Right cardiac atrium (tissue), 5 donors: ENCODE measurements around the gene DLGAP4. TPM values are rescaled to one million over a fixed set of nuclear protein-coding genes. Genes with fewer than 3 reads are reported as not detected.
"Not testable (repeated sequence)": the region's sequence is repeated elsewhere in the genome, so short reads cannot be mapped to it uniquely, and the experiment has no call there.

Experiments used
- ATAC-seq, 2 donors: fragments of 200-7000 bp; cut with Tn5 transposase; one replicate each; pipeline versions ENCODE4 v1.8.0 to v1.9.1; 2020; ENCODE audit warnings: moderate library complexity in 2 of 2, mild to moderate bottlenecking in 1 of 2
- DNase-seq, 3 donors: peaks; one replicate each; pipeline ENCODE4 v3.0.0-alpha.2; 2020
- H3K27ac ChIP-seq: one replicate; pipeline ENCODE4 v1.5.1; 2013; ENCODE audit warnings: mild to moderate bottlenecking, low read length, control low read depth, moderate library complexity
- H3K27me3 ChIP-seq: one replicate; pipeline ENCODE4 v1.6.1; 2013; ENCODE audit not compliant: control insufficient read depth, insufficient read depth
- H3K4me1 ChIP-seq: one replicate; pipeline ENCODE4 v1.6.1; 2013; ENCODE audit warnings: low read length; ENCODE audit not compliant: control insufficient read depth, insufficient read depth
- H3K4me3 ChIP-seq: one replicate; pipeline ENCODE4 v1.5.1; 2013; ENCODE audit warnings: low read length, control low read depth
- H3K9me3 ChIP-seq: one replicate; pipeline ENCODE4 v1.6.1; 2013; ENCODE audit warnings: low read length; ENCODE audit not compliant: control insufficient read depth
- WGBS: extraction: QIAGEN DNeasy Blood & Tissue Kit; methylation state at CpG from one replicate; pipeline ENCODE4 v1.1.7; 2013; 5-methylcytosine and 5-hydroxymethylcytosine counted together
- intact Hi-C, 4 donors: fragments of 100-400 bp; cut with DNase I; formaldehyde crosslinking; loops; one replicate each; pipeline versions ENCODE4 v1.11.0 to v1.14.0; 2022 to 2023
- polyA plus RNA-seq: library from polyadenylated mRNA; stranded (reverse); fragments of 200-250 nt; gene quantifications from one replicate; pipeline ENCODE4 v1.2.3, GENCODE V29; 2013
- total RNA-seq, 4 donors: library from RNA; stranded (reverse); fragmentation: NEBNext Ultra II Directional; extraction: Animal tissue kit (Norgen Biotek cat#: 25700); gene quantifications; one replicate each; pipeline ENCODE4 v1.2.1, GENCODE V29; 2021
- donor health status: healthy with polysubstance abuse.
- donor health status: DM: no; HTN: yes; CAD: no.
- donor health status: DM: no; HTN: no; CAD: no.
- donor health status: DM: no; HTN: yes; CAD: no; lungs with severe emphysema.
- donor health status: DM: yes; HTN: yes; CAD: no.

DLGAP4 gene
- total and polyA plus RNA-seq, 5 donors = 40.7 to 60.5 (median 42.8) TPM

DNA sequence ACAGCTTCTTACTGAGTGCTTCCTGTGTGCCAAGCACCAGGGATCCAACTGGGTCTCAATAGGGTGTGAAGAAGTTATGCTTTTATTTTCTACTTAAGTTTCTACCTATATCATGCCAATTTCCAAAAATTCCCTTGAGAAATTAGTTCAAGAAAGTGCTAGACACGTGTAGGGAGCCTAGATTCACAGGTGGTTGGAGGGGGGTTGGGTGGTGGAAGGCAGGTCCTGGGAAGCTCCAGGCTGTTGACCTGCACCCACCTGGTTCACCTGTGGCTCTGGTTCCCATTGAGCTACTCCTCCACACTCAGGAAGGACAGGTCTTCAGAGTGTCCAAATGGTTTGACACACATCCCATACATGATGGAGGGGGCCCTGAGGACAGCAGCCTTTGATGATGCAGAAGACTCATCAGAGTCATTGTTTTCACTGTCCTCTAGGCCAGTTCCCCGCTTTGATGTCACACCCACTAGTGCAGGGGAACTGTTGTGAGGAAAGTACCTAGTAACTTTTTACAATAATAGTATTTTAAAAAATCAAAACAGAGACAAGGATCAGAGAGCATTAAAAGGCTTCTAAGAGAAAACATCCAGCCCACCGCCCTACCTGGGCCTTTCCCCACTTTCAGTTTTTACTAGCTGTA is 195.3 kb downstream of the DLGAP4 start:
- intact Hi-C loops = no loop called here
- no peaks in the 10 kb centered on the region for H3K9me3 ChIP-seq
- peaks cover 8% of the 10 kb centered on the region for H3K4me1 ChIP-seq
- H3K4me3 ChIP-seq = no peak overlapping the region
- ATAC-seq (no peak), DNase-seq (no peak)
- H3K27me3 ChIP-seq = no peaks in the 10 kb centered on the region
- no peak overlapping the region for H3K27ac ChIP-seq
- 78% methylated on average over 3 of the region's 3 CpGs for WGBS

- 87% methylated on average over 4 of the region's 4 CpGs for WGBS
- intact Hi-C loops = no loop called here
- no peak overlapping the region for H3K4me3 ChIP-seq
- H3K4me1 ChIP-seq = no peaks in the 10 kb centered on the region
- no peaks in the 10 kb centered on the region for H3K9me3 ChIP-seq
- DNase-seq = no peak
- no peak overlapping the region for H3K27ac ChIP-seq
- H3K27me3 ChIP-seq = no peaks in the 10 kb centered on the region
- ATAC-seq = no peak
Measured at GRCh38 chr20:36504295-36504694, 198.2 kb downstream of the DLGAP4 start.

GRCh38 chr20:36506253-36506652 is 200.1 kb downstream of the DLGAP4 start:
- intact Hi-C loops = no loop called here
- DNase-seq = no peak
- H3K9me3 ChIP-seq = no peaks in the 10 kb centered on the region
- ATAC-seq = no peak
- H3K4me1 ChIP-seq = no peaks in the 10 kb centered on the region
- WGBS = 52% methylated on average over 1 of the region's 1 CpG
- H3K4me3 ChIP-seq = no peak overlapping the region
- H3K27ac ChIP-seq = no peak overlapping the region
- H3K27me3 ChIP-seq = no peaks in the 10 kb centered on the region

DNA sequence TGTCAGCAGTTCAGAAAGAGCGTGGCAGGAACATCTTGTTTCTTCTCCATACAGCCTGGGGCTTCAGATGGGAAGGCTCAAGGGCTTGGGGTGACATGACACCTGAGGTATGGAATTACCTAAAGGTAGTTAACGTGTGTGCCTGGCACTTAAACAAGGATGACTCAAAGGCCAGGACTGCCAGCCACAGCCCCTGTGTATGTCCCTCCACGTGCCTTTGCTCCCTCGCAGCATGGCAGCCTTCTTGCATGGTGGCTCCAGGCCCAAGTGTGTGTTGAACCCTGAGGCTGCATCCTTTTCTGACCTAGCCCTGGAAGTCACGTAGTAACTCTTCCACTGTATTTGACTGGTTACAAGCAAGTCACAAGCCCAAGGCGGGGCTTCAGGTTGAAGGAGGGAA is 201.6 kb downstream of the DLGAP4 start:
- no peaks in the 10 kb centered on the region for H3K4me1 ChIP-seq
- H3K27ac ChIP-seq = no peak overlapping the region
- H3K27me3 ChIP-seq = no peaks in the 10 kb centered on the region
- H3K9me3 ChIP-seq = no peaks in the 10 kb centered on the region
- ATAC-seq (no peak), DNase-seq (peak in 1 of 3 donors; percentile 20)
- H3K4me3 ChIP-seq = no peak overlapping the region
- intact Hi-C loops = no loop called here
- 90% methylated on average over 6 of the region's 6 CpGs for WGBS

- 96% methylated on average over 17 of the region's 17 CpGs for WGBS
- no peak for ATAC-seq
Measured at GRCh38 chr20:36519012-36519719, 213.0 kb downstream of the DLGAP4 start.

DNA sequence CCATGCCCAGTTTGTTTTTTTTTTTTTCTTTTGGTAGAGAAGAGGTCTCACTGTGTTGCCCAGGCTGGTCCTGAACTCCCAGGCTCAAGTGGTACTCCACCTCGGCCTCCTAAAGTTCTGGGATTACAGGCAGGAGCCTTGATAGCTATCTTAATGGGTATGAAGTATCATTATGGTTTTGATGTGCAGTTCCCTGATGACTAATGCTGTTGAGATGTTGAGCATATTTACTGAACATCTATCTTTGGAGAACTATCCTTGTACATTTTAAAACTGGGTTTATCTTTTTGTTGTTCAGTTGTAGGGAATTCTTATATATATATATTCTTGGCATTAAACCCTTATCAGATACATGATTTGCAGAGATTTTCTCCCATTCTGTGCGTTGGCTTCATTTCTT is 213.8 kb downstream of the DLGAP4 start:
- no peak for ATAC-seq
- intact Hi-C loops = no loop called here
- H3K27ac ChIP-seq = no peak overlapping the region

More at GRCh38 chr20:36519012-36519719, 213.0 kb downstream of the DLGAP4 start:
- Histone ChIP-seq H3K9me3 (no peaks in the 10 kb centered on the region), H3K4me1 (peaks cover 3% of the 10 kb centered on the region), H3K27ac (no peak overlapping the region), H3K27me3 (no peaks in the 10 kb centered on the region), H3K4me3 (no peak overlapping the region)
- intact Hi-C loops = no loop called here
- DNase-seq = no peak

GRCh38 chr20:36521526-36521925 is 215.4 kb downstream of the DLGAP4 start:
- Histone ChIP-seq H3K4me3 (no peak overlapping the region), H3K27me3 (no peaks in the 10 kb centered on the region), H3K4me1 (no peaks in the 10 kb centered on the region), H3K27ac (no peak overlapping the region), H3K9me3 (no peaks in the 10 kb centered on the region)
- no peak for DNase-seq
- WGBS = 69% methylated on average over 1 of the region's 1 CpG
- intact Hi-C loops = no loop called here
- ATAC-seq = no peak

More for the DNA sequence above, 213.8 kb downstream of the DLGAP4 start:
- WGBS = 86% methylated on average over 2 of the region's 2 CpGs
- Histone ChIP-seq H3K4me3 (no peak overlapping the region), H3K4me1 (peaks cover 3% of the 10 kb centered on the region), H3K27me3 (no peaks in the 10 kb centered on the region), H3K9me3 (no peaks in the 10 kb centered on the region)
- DNase-seq = no peak

DNA sequence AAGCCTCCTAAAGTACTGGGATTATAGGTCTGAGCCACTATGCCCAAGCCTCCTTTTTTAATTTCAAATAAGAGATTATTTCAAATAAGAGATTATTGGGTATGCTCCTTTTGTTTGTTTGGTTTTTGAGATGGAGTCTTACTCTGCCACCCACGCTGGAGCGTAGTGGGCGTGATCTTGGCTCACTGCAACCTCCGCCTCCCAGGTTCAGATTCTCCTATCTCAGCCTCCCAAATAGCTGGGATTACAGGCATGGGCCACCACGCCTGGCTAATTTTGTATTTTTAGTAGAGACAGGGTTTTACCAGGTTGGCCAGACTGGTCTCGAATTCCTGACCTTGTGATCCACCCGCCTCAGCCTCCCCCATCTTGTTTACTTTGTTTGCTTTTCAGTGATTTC is 216.3 kb downstream of the DLGAP4 start:
- intact Hi-C loops, H3K4me3 ChIP-seq, ATAC-seq, H3K27ac ChIP-seq, H3K27me3 ChIP-seq, H3K9me3 ChIP-seq, H3K4me1 ChIP-seq, DNase-seq: not testable (repeated sequence)
- WGBS = 92% methylated on average over 7 of the region's 7 CpGs

GRCh38 chr20:36523341-36523740 is 217.2 kb downstream of the DLGAP4 start:
- H3K4me1 ChIP-seq = no peaks in the 10 kb centered on the region
- WGBS = 71% methylated on average over 3 of the region's 3 CpGs
- ATAC-seq (no peak), DNase-seq (no peak)
- no peak overlapping the region for H3K4me3 ChIP-seq
- no peak overlapping the region for H3K27ac ChIP-seq
- intact Hi-C loops = no loop called here
- no peaks in the 10 kb centered on the region for H3K27me3 ChIP-seq
- H3K9me3 ChIP-seq = no peaks in the 10 kb centered on the region

GRCh38 chr20:36525620-36526365 is 219.7 kb downstream of the DLGAP4 start:
- intact Hi-C loops = no loop called here
- Histone ChIP-seq H3K4me1 (no peaks in the 10 kb centered on the region), H3K9me3 (no peaks in the 10 kb centered on the region), H3K27ac (no peak overlapping the region), H3K4me3 (no peak overlapping the region), H3K27me3 (no peaks in the 10 kb centered on the region)
- ATAC-seq = no peak
- DNase-seq = no peak
- 91% methylated on average over 17 of the region's 17 CpGs for WGBS

GRCh38 chr20:36526521-36527011 is 220.4 kb downstream of the DLGAP4 start:
- Histone ChIP-seq H3K27ac (no peak overlapping the region), H3K27me3 (no peaks in the 10 kb centered on the region), H3K4me3 (no peak overlapping the region), H3K9me3 (no peaks in the 10 kb centered on the region), H3K4me1 (no peaks in the 10 kb centered on the region)
- DNase-seq (no peak), ATAC-seq (no peak)
- intact Hi-C loops = no loop called here
- 93% methylated on average over 29 of the region's 29 CpGs for WGBS
